Calu3 (cell line): ENCODE data around the gene ACOXL. TPM values are rescaled to one million over a fixed set of nuclear protein-coding genes. Genes with fewer than 3 reads are reported as not detected.

ENCODE experiments used
- BruUV-seq: library from RNA; stranded (reverse); fragments of 400-500 nt; replicated peaks from 2 replicates; lab custom pipeline; 2021; lab: Mats Ljungman, UMichigan
- CTCF ChIA-PET: fragments of 300-600 bp; sonication (Branson Sonifier 250); formaldehyde crosslinking; loops from one replicate; lab custom pipeline; 2022; ENCODE audit warnings: antibody characterized with exemption; lab: Charles Lee
- DNase-seq: peaks from one replicate; pipeline ENCODE4 v3.0.0; 2022
- H3K27ac Mint-ChIP-seq: one replicate; pipeline ENCODE4 v1.8.0; 2022; ENCODE audit warnings: mixed read lengths; ENCODE audit not compliant: unreplicated experiment
- H3K27me3 Mint-ChIP-seq: one replicate; pipeline ENCODE4 v1.8.0; 2022; ENCODE audit warnings: mixed read lengths; ENCODE audit not compliant: unreplicated experiment
- H3K36me3 Mint-ChIP-seq: one replicate; pipeline ENCODE4 v1.8.0; 2022; ENCODE audit warnings: mild to moderate bottlenecking, moderate library complexity, mixed read lengths; ENCODE audit not compliant: insufficient read depth, unreplicated experiment
- H3K4me1 Mint-ChIP-seq: one replicate; pipeline ENCODE4 v1.8.0; 2022; ENCODE audit warnings: mild to moderate bottlenecking, low read depth, mixed read lengths; ENCODE audit not compliant: unreplicated experiment
- H3K4me3 Mint-ChIP-seq: one replicate; pipeline ENCODE4 v1.8.0; 2022; ENCODE audit warnings: mild to moderate bottlenecking, low read depth, moderate library complexity, mixed read lengths; ENCODE audit not compliant: unreplicated experiment
- H3K9me3 Mint-ChIP-seq: one replicate; pipeline ENCODE4 v1.8.0; 2022; ENCODE audit warnings: low read depth, mixed read lengths; ENCODE audit not compliant: unreplicated experiment
- CTCF ChIP-seq: fragments of 200-600 bp; IDR thresholded peaks from one replicate; pipeline ENCODE4 v1.8.0; 2022; ENCODE audit warnings: antibody characterized with exemption; ENCODE audit not compliant: unreplicated experiment
- intact Hi-C: fragments of 100-400 bp; cut with micrococcal nuclease; formaldehyde crosslinking; loops from one replicate; pipeline ENCODE4 v1.10.0; 2022; ENCODE audit not compliant: unreplicated experiment
- total RNA-seq: library from RNA; stranded (reverse); gene quantifications from 2 replicates; pipeline ENCODE4 v1.2.3, GENCODE V29; 2022

ACOXL gene
- total RNA-seq, 1 experiment from 2014 or later = 2.7 TPM

GRCh38 chr2:110740747-110741349 is 8.5 kb downstream of the ACOXL start:
- no TSS peak for BruUV-seq
- H3K4me3 Mint-ChIP-seq = no peak overlapping the region
- CTCF ChIA-PET = no interaction called here
- no peak overlapping the region for H3K27ac Mint-ChIP-seq
- H3K9me3 Mint-ChIP-seq = no peaks in the 10 kb centered on the region
- H3K27me3 Mint-ChIP-seq = peaks cover 55% of the 10 kb centered on the region
- no peaks in the 10 kb centered on the region for H3K36me3 Mint-ChIP-seq
- intact Hi-C loops = no loop called here
- H3K4me1 Mint-ChIP-seq = no peaks in the 10 kb centered on the region
- no peak for TF ChIP-seq CTCF
- DNase-seq = no peak

GRCh38 chr2:110741491-110741980 is 9.2 kb downstream of the ACOXL start:
- Mint-ChIP-seq H3K36me3 (no peaks in the 10 kb centered on the region), H3K4me1 (no peaks in the 10 kb centered on the region), H3K27ac (no peak overlapping the region), H3K27me3 (peaks cover 55% of the 10 kb centered on the region), H3K9me3 (no peaks in the 10 kb centered on the region), H3K4me3 (no peak overlapping the region)
- TF ChIP-seq CTCF = no peak
- no peak for DNase-seq
- BruUV-seq = no TSS peak
- CTCF ChIA-PET = no interaction called here
- intact Hi-C loops = no loop called here

- H3K4me3 Mint-ChIP-seq = no peak overlapping the region
- H3K36me3 Mint-ChIP-seq = no peaks in the 10 kb centered on the region
- no peak for TF ChIP-seq CTCF
- intact Hi-C loops = no loop called here
- no peaks in the 10 kb centered on the region for H3K4me1 Mint-ChIP-seq
- DNase-seq = no peak
- no peaks in the 10 kb centered on the region for H3K9me3 Mint-ChIP-seq
- no TSS peak for BruUV-seq
- H3K27me3 Mint-ChIP-seq = peaks cover 52% of the 10 kb centered on the region
- CTCF ChIA-PET = no interaction called here
- H3K27ac Mint-ChIP-seq = no peak overlapping the region
Observed at GRCh38 chr2:110742412-110742811, 10.0 kb downstream of the ACOXL start.

DNA sequence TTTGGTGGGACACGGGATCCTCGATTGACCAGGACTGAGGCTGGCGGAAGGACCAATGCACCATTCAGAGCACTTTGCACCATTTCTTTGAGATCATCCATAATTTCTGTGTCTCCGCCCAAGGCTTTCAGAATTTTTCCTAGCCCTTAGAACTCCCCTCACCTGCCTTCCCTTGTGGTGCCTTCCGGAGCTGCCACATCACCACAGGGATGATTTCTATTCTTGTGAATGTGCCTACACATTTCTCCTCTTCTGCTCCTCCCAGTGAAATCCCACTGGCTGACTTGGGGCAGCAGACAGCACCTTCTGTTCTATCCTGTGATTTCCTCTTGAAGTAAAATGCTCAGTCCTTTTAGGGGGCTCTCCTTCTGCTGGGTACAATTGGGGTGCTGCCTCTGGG is 11.2 kb downstream of the ACOXL start:
- Mint-ChIP-seq H3K9me3 (no peaks in the 10 kb centered on the region), H3K27me3 (peaks cover 52% of the 10 kb centered on the region), H3K36me3 (no peaks in the 10 kb centered on the region), H3K4me1 (no peaks in the 10 kb centered on the region), H3K4me3 (no peak overlapping the region), H3K27ac (no peak overlapping the region)
- no peak for DNase-seq
- no TSS peak for BruUV-seq
- CTCF ChIA-PET = no interaction called here
- no peak for TF ChIP-seq CTCF
- intact Hi-C loops = no loop called here
